Measurements from ENCODE around the gene AKAP7. TPM values are rescaled to one million over a fixed set of nuclear protein-coding genes. Genes with fewer than 3 reads are reported as not detected.
A peak's percentile ranks its signal among the peaks of the same experiment; 100 is the strongest.

AKAP7 gene
- total RNA-seq, 1 experiment from 2014 or later, result 6.1 TPM

DNA sequence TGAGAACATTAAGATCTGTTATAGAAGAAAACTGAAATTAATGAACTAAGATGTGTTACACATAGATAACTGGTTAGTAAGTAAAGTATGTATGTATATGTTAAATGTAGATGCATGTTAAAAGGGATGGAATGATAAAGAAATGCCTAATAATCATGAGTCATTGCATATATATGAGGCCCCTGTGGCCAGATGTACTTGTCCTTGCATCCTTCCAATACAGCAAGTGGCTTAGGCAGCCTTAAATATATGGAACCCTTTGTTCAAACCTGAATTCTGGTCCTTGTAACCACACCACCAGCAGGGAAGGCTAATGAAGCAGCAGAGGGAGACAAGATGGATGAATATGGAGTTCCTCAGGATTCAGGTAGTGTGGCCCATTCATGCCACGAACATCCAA, 9.8 kb upstream of the AKAP7 start:
- Histone ChIP-seq H3K4me3 (no peak overlapping the region), H3K9me3 (no peaks in the 10 kb centered on the region), H3K27me3 (no peaks in the 10 kb centered on the region), H3K36me3 (no peaks in the 10 kb centered on the region)
- DNase-seq, result no peak

DNA sequence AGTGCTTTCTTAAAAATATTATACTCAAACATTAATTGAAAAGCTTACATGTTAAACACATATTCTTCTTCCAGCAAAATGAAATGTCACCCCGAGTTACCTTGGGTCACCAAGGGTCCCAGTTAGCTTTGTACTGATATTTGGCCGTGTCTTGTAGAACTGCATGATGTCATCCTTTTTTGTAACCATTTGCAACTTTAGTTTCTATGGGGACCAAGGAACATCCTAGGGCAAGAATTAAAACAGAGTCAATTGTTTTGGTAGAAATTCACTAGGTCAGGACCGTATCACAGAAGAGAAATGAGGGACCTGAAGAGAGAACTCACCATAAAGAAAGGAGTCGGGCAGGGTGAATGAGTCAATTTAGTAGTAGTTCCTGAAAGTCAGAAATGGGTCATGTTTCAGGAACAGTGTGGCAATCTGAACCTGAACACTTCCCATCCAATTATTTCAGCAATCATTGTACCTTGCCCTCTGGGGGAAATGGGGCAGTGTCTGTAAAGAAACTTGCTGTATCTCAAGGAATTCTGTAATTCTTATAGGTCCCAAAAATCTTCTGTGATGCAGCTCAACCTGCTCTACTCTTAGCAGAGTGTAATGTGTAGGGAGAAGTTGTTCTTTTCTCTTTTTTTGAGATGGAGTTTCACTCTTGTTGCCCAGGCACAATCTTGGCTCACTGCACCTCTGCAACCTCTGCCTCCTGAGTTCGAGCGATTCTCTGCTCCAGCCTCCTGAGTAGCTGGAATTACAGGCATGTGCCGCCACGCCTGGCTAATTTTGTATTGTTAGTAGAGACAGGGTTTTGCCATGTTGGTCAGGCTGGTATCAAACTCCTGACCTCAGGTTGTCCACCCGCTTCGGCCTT, 5.3 kb upstream of the AKAP7 start:
- Histone ChIP-seq H3K36me3 (no peaks in the 10 kb centered on the region), H3K4me3 (no peak overlapping the region), H3K9me3 (no peaks in the 10 kb centered on the region), H3K27me3 (no peaks in the 10 kb centered on the region)
- no peak for DNase-seq

DNA sequence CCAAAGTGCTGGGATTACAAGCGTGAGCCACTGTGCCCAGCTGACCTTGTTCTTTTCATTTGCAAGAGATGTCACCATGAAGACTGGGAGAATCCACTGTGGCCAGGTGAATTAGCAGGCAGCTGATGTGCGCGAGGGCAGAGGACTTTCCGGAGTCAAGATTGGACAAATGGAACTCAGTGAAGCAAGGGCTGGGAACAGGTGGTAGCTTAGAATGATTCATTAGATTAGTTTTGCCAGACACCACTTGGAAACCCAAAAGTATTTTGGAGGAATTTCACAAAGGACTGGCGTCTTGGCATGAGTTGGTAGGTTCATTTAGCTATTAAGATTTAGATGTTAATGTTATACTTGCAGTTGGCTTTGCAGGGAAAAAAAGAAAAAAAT, 4.7 kb upstream of the AKAP7 start:
- H3K9me3 ChIP-seq, result no peaks in the 10 kb centered on the region
- H3K27me3 ChIP-seq, result no peaks in the 10 kb centered on the region
- H3K4me3 ChIP-seq, result no peak overlapping the region
- no peak for DNase-seq
- H3K36me3 ChIP-seq, result no peaks in the 10 kb centered on the region

DNA sequence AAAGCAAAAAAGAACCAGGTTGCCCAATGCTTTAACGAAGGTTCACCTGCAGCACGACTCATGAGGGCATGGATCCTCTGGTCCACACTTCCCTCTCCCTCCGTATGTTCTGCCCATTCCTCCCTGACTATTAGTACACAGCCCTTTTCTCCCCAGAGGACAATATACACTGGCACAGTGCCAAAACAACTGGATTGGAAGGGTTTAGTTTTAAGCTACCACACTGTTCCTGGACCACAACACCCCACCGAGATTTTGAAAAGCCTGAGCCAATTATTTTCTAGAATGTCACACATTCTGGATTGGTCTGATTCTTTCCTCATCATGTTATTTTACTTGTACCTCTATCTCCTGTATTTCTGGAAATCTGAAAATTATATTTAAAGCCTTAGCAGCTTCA, 2.9 kb upstream of the AKAP7 start:
- H3K9me3 ChIP-seq, result no peaks in the 10 kb centered on the region
- H3K4me3 ChIP-seq, result no peak overlapping the region
- H3K27me3 ChIP-seq, result no peaks in the 10 kb centered on the region
- no peak for DNase-seq
- H3K36me3 ChIP-seq, result no peaks in the 10 kb centered on the region

DNA sequence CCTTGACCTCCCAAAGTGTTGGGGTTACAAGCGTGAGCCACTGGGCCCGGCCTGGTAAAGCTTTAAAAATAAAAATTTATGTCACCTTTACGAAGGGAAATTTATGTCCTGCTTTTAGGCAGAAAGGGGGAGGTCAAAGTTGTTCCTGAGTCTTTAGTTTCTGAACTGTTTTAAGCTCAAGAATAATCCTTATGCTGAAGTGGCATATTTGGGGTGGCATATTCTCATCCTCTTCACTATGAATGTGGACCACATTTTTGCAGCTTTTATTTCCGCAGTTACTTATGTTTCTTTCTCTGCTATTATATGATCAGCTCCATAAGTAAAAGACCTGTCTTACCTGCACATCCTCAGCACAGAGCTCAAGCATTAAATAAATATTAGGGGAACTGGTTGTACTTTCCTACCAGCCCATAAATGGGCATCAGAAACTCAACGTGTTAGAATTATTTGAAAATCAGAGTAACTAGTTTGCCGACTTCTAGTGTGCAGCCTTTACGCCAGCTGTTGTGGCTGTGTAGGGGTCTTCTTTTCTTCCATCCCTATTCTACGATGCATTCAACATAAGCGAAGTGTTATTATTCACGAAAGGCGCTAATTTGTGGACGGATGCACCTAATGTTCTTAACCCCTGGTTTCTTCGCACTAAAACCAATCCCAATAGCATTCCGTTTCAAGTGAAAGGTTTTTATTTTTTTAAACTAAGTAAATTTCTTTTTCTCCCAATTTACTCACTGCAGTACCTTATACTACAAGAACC, 867 bp upstream of the AKAP7 start:
- Histone ChIP-seq H3K27me3 (no peaks in the 10 kb centered on the region), H3K9me3 (no peaks in the 10 kb centered on the region), H3K36me3 (no peaks in the 10 kb centered on the region), H3K4me3 (peak overlapping the region; percentile 65)
- no peak for DNase-seq

DNA sequence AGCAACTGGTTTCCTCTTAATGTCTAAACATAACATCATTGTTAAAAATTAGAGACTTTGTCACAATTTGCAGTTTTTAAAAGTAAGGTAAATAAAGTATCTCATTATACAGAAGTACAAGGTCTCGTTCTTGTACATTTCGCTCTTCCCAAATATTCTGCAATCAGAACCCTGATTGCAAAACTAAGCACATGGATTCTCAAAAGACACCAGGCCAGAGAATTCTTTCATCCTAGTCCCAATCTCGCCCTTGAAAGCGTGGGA, 355 bp upstream of the AKAP7 start:
- no peaks in the 10 kb centered on the region for H3K27me3 ChIP-seq
- no peaks in the 10 kb centered on the region for H3K36me3 ChIP-seq
- no peaks in the 10 kb centered on the region for H3K9me3 ChIP-seq
- peak overlapping the region; percentile 65 for H3K4me3 ChIP-seq
- DNase-seq, result no peak

DNA sequence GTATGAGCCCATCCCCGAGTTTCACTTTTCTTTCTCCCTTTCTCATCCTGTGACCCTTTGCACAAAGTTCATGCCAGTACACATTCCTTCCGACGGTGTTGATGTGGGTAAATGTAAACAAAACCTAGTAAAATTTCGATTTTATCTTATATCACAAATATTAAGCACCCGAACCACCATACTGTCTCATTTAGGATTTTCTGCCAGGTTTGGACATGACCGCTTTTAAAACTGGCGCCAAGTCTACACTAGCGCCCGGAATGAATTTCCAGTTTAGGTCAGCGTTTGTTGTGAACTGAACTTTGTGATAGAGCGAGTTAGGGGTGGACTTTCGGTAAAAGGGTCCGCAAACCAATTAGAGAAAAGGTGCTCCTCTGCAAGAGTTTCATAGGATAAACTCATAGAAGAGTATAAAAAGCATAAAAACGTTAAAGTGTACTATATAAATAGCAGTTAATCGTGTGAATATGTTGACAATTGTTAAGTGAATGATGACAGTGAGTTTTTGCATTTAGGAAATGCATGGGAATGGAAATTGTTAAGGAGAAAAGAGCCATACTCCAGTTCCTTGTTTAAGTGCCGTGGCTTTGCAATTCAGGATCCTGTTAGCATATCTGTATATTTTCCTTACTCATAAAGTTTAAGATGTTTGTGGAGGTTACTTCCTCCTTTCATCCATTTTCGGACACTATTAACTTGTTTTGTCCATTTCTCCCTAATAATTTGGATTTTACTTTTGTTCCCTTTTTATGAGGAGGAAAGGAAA, 937 bp downstream of the AKAP7 start:
- DNase-seq, result peak; percentile 38
- Histone ChIP-seq H3K4me3 (peak overlapping the region; percentile 71), H3K36me3 (no peaks in the 10 kb centered on the region), H3K27me3 (no peaks in the 10 kb centered on the region), H3K9me3 (no peaks in the 10 kb centered on the region)

DNA sequence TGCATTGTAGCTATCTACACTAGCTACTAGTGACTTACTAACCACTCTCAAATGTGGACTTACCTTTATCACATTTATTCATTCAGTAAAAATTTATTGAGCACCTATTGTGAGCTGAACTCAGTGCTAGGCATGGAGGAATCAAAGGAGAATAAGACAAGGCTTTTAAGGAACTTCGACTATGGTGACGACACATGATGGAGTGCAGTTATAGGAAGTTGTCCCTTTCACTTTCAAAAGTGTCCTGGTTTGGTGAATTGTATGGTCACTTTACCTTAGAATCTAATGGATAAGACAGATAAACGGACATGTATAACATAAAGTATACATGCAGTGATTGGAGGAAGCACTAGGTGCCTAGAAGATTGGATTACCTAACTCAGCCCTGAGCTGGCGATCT, 4.3 kb downstream of the AKAP7 start:
- no peak overlapping the region for H3K4me3 ChIP-seq
- DNase-seq, result no peak
- no peaks in the 10 kb centered on the region for H3K36me3 ChIP-seq
- H3K9me3 ChIP-seq, result no peaks in the 10 kb centered on the region
- no peaks in the 10 kb centered on the region for H3K27me3 ChIP-seq

DNA sequence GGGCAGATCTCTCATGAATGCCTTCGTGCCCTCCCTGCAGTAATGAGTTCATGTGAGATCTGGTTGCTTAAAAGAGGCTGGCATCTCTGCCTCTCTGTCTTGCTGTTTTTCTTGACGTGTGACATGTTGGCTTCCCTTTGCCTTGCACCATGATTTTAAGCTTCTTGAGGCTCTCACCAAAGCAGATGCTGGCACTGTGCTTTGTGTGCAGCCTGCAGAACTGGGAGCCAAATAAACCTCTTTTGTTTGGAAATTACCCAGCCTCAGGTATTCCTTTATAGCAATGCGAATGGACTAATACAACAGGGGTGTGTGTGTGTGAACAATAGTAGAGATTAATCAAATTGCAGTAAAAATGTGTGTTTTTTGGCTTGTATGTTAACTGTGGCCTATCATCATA, 8.1 kb downstream of the AKAP7 start:
- no peaks in the 10 kb centered on the region for H3K36me3 ChIP-seq

DNA sequence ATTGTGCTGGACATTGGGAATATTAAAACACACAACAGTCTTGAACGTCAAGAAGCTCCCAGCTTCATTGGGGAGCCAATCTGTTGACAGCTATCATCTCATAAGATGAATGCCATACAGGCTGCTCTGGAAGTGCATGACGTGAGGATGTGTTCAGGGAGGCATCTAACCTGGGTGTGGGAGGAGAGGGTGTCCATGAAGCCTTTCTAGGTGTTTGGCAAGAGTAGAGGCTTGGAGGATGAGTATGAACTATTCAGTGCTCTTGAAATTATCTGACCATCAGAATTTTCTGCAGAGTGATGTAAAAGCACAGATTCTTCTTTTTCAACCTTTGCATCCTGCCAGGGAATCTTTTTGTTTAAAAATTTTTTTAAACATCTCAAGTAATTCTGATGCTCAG, 11.6 kb downstream of the AKAP7 start:
- no peaks in the 10 kb centered on the region for H3K9me3 ChIP-seq

More for the DNA sequence above, 8.1 kb downstream of the AKAP7 start:
- Histone ChIP-seq H3K27me3 (no peaks in the 10 kb centered on the region), H3K9me3 (no peaks in the 10 kb centered on the region), H3K4me3 (no peak overlapping the region)
- no peak for DNase-seq

DNA sequence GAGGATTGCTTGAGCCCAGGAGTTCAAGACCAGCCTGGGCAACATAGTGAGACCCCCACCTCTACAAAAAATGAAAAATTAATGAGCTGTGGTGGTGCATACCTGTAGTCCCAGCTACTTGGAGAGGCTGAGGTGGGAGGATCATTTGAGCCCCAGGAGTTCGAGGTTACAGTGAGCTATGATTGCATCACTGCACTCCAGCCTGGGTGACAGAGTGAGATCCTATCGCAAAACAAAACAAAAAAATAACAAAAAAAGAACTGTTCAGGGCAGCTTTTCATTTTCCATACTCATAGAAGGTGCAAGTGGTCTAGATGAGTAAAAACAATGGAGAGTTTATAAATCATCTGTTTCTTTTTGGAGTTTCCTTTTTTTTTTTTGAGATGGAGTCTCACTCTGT, 21.1 kb downstream of the AKAP7 start:
- no peak overlapping the region for H3K4me3 ChIP-seq
- H3K9me3 ChIP-seq, result no peaks in the 10 kb centered on the region
- no peak for DNase-seq
- H3K36me3 ChIP-seq, result no peaks in the 10 kb centered on the region
- H3K27me3 ChIP-seq, result no peaks in the 10 kb centered on the region

More for the DNA sequence above, 11.6 kb downstream of the AKAP7 start:
- no peaks in the 10 kb centered on the region for H3K27me3 ChIP-seq
- DNase-seq, result no peak
- H3K36me3 ChIP-seq, result no peaks in the 10 kb centered on the region
- H3K4me3 ChIP-seq, result no peak overlapping the region

DNA sequence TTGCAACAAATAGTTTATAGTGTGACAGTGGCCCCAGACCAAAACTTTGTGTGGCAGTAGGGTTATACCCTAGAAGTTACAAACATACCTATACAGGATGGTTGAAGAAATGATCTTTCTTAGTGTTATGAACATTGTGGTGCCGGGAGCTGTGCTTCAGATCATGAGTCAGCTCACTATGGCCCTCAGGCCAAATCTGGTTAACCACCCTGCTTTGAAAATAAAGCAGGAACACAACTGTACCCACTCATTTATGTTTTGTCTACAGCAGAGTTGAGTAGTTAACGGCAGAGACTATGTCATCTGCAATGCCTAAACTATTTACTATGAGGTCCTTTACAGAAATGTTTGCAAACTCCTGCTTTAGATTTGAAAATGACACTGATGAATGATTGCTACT, 24.3 kb downstream of the AKAP7 start:
- no peaks in the 10 kb centered on the region for H3K36me3 ChIP-seq

DNA sequence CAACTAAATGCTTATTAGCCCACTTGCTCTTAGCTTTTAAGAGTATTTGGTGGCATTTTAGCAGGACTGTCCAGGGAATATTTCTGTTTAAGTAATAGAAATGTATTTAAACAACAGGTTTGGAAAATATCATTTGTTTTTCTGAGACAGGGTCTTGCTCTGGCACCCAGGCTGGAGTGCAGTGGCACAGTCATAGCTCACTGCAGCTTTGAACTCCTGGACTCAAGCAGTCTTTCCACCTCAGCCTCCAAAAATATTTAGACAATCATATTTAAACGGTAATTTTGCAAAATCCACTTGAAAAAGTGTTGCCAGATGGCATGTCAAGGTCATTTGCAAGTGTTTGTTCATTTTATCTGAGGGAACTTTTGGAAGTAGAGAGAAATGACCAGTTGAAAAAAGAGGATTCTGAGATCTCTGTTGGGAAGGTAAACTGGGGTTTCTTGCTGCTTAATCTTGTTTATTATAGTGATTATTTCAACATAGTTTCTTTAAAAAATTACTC, 25.0 kb downstream of the AKAP7 start:
- no peak for DNase-seq
- H3K27me3 ChIP-seq, result no peaks in the 10 kb centered on the region
- no peaks in the 10 kb centered on the region for H3K9me3 ChIP-seq
- no peak overlapping the region for H3K4me3 ChIP-seq
- no peaks in the 10 kb centered on the region for H3K36me3 ChIP-seq

More for the DNA sequence above, 24.3 kb downstream of the AKAP7 start:
- DNase-seq, result peak; percentile 7
- Histone ChIP-seq H3K4me3 (no peak overlapping the region), H3K9me3 (no peaks in the 10 kb centered on the region), H3K27me3 (no peaks in the 10 kb centered on the region)

DNA sequence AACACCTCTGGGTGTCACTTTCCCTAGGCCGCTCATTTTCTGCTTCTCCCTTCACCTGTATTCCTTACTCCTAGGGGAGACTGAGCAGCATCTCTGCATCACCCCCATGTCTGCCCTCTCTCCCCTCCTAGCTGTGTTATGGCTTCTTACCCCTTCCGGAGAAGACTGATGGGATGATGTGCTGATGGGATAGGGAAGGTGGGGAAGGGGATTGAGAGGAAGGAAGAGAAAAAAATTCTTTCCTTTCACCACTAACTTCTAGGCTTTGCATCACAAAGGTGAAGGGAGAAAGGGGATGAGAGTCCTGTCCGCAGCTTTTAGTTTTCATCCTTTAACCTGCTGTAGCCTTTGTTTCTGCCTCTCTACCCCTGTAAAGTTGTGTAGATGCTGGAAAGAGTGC, 26.7 kb downstream of the AKAP7 start:
- Histone ChIP-seq H3K36me3 (no peaks in the 10 kb centered on the region), H3K9me3 (no peaks in the 10 kb centered on the region)
- DNase-seq, result no peak

DNA sequence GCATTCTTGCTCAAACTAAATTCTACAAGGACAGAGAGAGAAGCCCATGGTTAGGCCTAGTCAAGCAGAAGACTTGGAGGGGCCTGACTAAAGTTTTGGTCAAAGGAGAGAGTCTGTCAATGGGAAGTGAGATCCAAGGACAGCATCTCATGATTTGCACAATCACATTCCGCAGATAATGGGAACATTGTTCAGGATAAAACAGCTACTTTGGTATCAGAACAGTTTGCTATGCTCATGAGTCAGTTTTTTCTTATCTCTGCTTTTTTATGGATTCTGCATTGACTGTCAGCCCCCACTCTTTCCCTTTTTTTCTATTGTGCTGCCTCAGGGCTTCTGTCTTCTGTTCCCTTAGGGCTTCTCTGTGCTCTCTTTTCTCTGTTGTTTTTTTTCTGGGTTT, 28.6 kb downstream of the AKAP7 start:
- H3K9me3 ChIP-seq, result no peaks in the 10 kb centered on the region
- DNase-seq, result no peak

More for the DNA sequence above, 26.7 kb downstream of the AKAP7 start:
- H3K27me3 ChIP-seq, result no peaks in the 10 kb centered on the region
- H3K4me3 ChIP-seq, result no peak overlapping the region

DNA sequence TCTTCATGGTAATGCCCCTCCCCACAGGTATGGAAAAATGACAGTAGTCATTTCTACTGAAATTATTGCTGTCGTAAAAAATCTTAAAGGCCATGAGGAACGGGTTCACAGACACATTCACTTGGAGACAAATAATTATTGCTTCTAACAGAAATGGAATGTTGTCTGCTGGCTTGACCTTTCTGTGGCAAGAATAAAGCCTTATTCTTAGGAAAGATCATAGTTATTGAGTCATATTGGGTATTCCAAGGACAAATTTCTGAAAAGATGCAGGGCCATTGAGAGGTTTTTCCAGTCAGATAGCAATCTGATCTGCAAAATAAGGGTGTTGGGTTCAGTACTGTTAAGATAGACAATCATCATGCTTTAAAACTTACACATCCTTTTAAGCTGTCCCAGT, 29.2 kb downstream of the AKAP7 start:
- no peak for DNase-seq
- H3K27me3 ChIP-seq, result no peaks in the 10 kb centered on the region
- H3K4me3 ChIP-seq, result no peak overlapping the region
- H3K9me3 ChIP-seq, result no peaks in the 10 kb centered on the region
- no peaks in the 10 kb centered on the region for H3K36me3 ChIP-seq

More for the DNA sequence above, 28.6 kb downstream of the AKAP7 start:
- H3K36me3 ChIP-seq, result no peaks in the 10 kb centered on the region
- H3K27me3 ChIP-seq, result no peaks in the 10 kb centered on the region
- H3K4me3 ChIP-seq, result no peak overlapping the region

DNA sequence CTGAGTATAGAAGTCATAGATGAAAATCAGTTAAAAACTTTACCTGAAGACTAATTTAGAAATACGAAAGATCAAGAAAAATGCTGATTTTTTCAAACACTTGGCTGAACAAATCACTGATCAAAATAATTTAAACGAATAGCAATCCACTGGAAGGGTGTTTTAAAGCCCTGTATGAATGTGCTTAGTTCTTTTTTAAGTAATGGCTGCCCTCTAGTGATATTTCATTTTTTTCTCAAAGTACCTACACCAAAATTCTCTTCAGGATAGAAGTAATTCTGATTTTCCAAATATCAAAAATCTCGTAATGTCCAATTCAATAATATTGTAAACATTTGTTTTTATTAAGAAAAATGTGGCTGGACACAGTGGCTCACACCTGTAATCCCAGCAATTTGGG, 32.5 kb downstream of the AKAP7 start:
- DNase-seq, result no peak
- no peaks in the 10 kb centered on the region for H3K36me3 ChIP-seq
- no peaks in the 10 kb centered on the region for H3K27me3 ChIP-seq
- H3K9me3 ChIP-seq, result no peaks in the 10 kb centered on the region
- no peak overlapping the region for H3K4me3 ChIP-seq
